ENCODE measurements around the gene GALNT16.

Gene GALNT16

GRCh38 chr14:69399750-69400149 lies 139.8 kb downstream of the GALNT16 start:
- DNase-seq (ENCODE audit: low read depth in 2 of 3, low spot score in 2 of 3), result no peak

DNA sequence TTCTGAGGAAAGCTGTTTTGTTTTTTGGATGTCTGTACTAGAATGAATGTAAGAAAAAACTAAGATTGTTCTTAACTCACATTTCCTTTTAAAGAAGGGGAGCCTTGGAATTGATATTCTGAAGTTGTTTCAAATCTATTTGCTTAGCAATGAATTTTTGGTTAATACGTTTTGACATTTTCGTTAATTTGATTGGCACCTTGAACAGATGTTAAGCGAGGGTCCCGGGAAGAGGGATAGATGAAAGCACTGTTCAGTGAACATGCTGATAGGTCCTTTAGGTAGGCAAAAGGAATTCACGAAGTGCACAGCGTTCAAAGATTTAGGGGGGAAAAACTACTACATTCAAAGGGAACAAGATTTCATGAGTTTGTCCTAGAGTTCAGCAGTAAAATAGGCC lies 140.2 kb downstream of the GALNT16 start:
- DNase-seq (ENCODE audit: low read depth in 2 of 3, low spot score in 2 of 3), result no peak

DNA sequence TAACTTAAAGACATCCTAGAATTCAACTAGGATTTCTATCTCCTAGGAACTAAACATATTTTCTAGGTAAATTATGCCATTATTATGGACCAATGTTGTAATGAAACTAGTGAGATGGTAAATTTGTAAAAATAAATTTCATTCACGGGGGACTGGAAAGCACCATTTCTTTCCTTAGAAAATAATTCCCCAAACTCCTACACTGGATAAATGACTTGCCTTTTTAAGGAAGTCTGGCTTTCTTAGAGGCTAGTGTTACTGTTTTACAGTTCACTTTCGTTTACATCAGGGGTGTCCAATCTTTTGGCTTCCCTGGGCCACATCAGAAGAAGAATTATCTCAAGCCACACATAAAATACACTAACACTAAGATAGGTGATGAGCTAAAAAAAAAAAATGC lies 141.9 kb downstream of the GALNT16 start:
- DNase-seq (ENCODE audit: low read depth in 2 of 3, low spot score in 2 of 3), result no peak

DNA sequence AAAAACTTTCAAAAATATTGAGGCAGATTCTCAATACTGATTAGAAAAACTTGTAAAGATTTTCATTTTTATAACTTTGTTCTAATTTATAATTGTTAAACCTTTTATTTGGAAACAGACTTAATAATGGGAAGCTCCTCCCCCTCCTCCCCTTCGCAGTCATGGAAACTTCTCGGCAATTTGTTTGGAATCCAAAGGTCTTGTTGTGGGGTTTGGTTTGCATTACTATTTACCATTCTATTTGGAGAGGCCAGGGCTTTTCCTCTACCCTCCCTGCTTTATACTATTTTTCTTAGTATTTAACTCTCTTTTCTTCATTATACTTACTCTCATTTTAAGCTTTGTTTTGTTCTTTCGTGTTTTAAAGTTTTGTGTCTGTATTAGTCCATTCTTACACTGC lies 144.5 kb downstream of the GALNT16 start:
- DNase-seq (ENCODE audit: low read depth in 2 of 3, low spot score in 2 of 3), result no peak

- no peak for DNase-seq (ENCODE audit: low read depth in 2 of 3, low spot score in 2 of 3)
Observed at GRCh38 chr14:69404883-69405282, 144.9 kb downstream of the GALNT16 start.

GRCh38 chr14:69405762-69406161 lies 145.8 kb downstream of the GALNT16 start:
- no peak for DNase-seq (ENCODE audit: low read depth in 2 of 3, low spot score in 2 of 3)

All from activated CD8-positive, alpha-beta memory T cell treated with anti-CD3 and anti-CD28 coated beads for 48 hours (primary cell).